Skeletal muscle tissue (tissue), 4 donors: ENCODE measurements around the gene POLR2C. TPM values are rescaled to one million over a fixed set of nuclear protein-coding genes. Genes with fewer than 3 reads are reported as not detected.
"Not testable (repeated sequence)": the region's sequence is repeated elsewhere in the genome, so short reads cannot be mapped to it uniquely, and the experiment has no call there.

Experiments used
- H3K27ac ChIP-seq: one replicate; pipeline ENCODE4 v1.7.0; 2013; ENCODE audit warnings: mild to moderate bottlenecking, low read depth, low read length, inconsistent platforms
- H3K27me3 ChIP-seq, 3 donors: one replicate each; pipeline ENCODE4 v1.7.0; 2013; ENCODE audit warnings: low read length in 3 of 3; ENCODE audit not compliant: control insufficient read depth in 3 of 3, insufficient read depth in 3 of 3
- H3K36me3 ChIP-seq, 3 donors: one replicate each; pipeline ENCODE4 v1.7.0; 2013; ENCODE audit warnings: low read length in 3 of 3; ENCODE audit not compliant: control insufficient read depth in 3 of 3, insufficient read depth in 3 of 3
- H3K4me1 ChIP-seq, 3 donors: one replicate each; pipeline ENCODE4 v1.7.0; 2013; ENCODE audit warnings: low read length in 3 of 3, mild to moderate bottlenecking in 3 of 3; ENCODE audit not compliant: control insufficient read depth in 3 of 3, insufficient read depth in 3 of 3
- H3K4me3 ChIP-seq, 3 donors: one replicate each; pipeline ENCODE4 v1.7.0; 2013; ENCODE audit warnings: low read length in 3 of 3
- H3K9ac ChIP-seq, 3 donors: one replicate each; pipeline ENCODE4 v1.7.0; 2013; ENCODE audit warnings: low read length in 3 of 3, mild to moderate bottlenecking in 3 of 3, moderate library complexity in 2 of 3, low read depth in 1 of 3
- H3K9me3 ChIP-seq, 3 donors: one replicate each; pipeline ENCODE4 v1.7.0; 2013; ENCODE audit warnings: low read length in 3 of 3; ENCODE audit not compliant: control insufficient read depth in 3 of 3
- total RNA-seq: library from RNA; depleted of rRNA; stranded (reverse); fragments of >200 nt; gene quantifications from one replicate; pipeline ENCODE4 v1.2.3, GENCODE V29; 2014
- donor health status: Osteomylitis.

The POLR2C gene
- total RNA-seq, 1 donor from 2014 or later, result 62.6 TPM

DNA sequence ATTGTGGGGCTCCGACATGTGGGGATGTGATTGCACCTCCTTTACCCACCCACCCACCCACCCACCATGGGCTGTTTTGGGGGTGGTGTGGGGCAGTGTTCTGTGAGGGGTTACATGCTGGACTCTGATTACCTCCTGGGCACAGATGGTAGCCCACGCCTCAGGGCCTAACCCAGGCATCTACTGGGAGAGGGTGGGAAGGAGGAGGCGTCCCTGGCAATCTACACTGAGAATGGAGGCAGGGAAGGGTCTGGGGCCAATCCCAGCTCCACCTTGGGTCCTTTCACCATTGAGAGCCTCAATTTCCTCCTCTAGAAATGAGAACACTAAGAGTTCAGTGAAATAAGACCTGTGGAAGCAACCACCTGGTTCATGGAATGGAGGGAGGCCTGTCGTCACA, 35.6 kb downstream of the POLR2C start:
- no peaks in the 10 kb centered on the region for H3K9me3 ChIP-seq
- H3K4me1 ChIP-seq, result no peaks in the 10 kb centered on the region
- no peaks in the 10 kb centered on the region for H3K36me3 ChIP-seq
- no peak overlapping the region for H3K9ac ChIP-seq
- H3K27me3 ChIP-seq, result peaks cover 0 to 8% (median 0%) of the 10 kb centered on the region in 3 donors
- H3K4me3 ChIP-seq, result no peak overlapping the region
- no peak overlapping the region for H3K27ac ChIP-seq

DNA sequence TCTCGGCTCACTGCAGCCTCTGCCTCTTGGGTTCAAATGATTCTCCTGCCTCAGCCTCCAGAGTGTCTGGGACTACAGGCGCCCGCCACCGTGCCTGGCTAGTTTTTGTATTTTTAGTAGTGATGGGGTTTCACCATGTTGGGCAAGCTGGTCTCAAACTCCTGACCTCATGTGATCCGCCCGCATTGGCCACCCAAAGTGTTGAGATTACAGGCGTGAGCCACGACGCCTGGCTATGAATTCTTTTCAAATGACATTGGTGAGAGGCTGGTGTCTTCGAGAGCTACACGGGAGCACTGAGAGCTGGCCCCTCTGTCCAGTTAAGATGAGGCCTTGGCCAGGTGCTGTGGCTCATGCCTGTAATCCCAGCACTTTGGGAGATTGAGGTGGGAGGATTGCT, 37.5 kb downstream of the POLR2C start:
- H3K9ac ChIP-seq, H3K36me3 ChIP-seq, H3K9me3 ChIP-seq, H3K4me1 ChIP-seq, H3K27ac ChIP-seq, H3K4me3 ChIP-seq: not testable (repeated sequence)
- H3K27me3 ChIP-seq, result peaks cover 0 to 14% (median 4%) of the 10 kb centered on the region in 3 donors

DNA sequence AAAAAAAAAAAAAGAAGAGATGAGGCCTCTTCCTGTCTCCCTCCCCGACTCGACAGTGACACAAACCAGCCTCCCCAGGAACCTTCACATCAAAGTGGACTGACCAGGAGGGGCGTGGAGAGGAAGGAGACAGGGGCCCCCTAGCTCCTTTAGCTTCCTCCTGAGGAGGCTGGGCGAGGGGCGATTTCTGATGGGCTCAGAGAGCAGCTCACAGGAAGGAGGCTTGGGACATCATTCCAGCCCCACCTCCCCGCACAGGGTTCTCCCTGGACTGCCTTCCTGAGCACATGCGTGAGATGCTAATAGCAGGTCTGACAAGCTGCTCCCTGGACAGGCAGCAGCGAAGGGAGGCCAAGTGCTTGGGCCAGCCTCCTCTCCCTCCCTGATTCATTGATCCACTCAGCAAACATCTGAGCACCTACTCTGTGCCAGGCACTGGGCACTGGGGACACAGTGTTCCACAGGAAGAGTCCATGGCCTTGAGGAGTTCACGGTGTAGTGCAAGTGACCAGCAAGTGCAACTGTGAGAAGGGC, 38.2 kb downstream of the POLR2C start:
- no peak overlapping the region for H3K27ac ChIP-seq
- no peak overlapping the region for H3K4me3 ChIP-seq

DNA sequence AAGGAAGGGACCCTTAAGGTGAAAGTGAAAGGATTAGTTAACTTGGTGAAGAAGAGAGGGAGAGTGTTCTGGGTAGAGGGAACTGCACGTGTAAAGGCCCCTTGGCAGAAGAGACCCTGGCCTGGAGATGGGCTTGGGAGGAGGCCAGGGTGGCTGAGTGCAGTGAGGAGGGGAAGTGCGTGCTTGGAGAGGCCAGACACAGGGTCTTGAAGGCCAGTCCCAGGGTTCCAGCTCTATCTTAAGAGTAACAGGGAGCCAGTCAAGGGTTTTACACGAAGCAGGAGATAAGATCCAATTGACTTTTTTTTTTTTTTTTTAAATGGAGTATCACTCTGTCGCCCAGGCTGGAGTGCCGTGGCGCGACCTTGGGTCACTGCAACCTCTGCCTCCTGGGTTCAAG, 39.0 kb downstream of the POLR2C start:
- no peak overlapping the region for H3K4me3 ChIP-seq
- no peak overlapping the region for H3K9ac ChIP-seq
- H3K27ac ChIP-seq, result no peak overlapping the region
- peaks cover 0 to 14% (median 4%) of the 10 kb centered on the region in 3 donors for H3K27me3 ChIP-seq
- no peaks in the 10 kb centered on the region for H3K9me3 ChIP-seq
- no peaks in the 10 kb centered on the region for H3K4me1 ChIP-seq
- H3K36me3 ChIP-seq, result no peaks in the 10 kb centered on the region

More for the DNA sequence above, 38.2 kb downstream of the POLR2C start:
- Histone ChIP-seq H3K36me3 (no peaks in the 10 kb centered on the region), H3K27me3 (peaks cover 0 to 14% (median 4%) of the 10 kb centered on the region in 3 donors), H3K9me3 (no peaks in the 10 kb centered on the region), H3K9ac (no peak overlapping the region), H3K4me1 (no peaks in the 10 kb centered on the region)

DNA sequence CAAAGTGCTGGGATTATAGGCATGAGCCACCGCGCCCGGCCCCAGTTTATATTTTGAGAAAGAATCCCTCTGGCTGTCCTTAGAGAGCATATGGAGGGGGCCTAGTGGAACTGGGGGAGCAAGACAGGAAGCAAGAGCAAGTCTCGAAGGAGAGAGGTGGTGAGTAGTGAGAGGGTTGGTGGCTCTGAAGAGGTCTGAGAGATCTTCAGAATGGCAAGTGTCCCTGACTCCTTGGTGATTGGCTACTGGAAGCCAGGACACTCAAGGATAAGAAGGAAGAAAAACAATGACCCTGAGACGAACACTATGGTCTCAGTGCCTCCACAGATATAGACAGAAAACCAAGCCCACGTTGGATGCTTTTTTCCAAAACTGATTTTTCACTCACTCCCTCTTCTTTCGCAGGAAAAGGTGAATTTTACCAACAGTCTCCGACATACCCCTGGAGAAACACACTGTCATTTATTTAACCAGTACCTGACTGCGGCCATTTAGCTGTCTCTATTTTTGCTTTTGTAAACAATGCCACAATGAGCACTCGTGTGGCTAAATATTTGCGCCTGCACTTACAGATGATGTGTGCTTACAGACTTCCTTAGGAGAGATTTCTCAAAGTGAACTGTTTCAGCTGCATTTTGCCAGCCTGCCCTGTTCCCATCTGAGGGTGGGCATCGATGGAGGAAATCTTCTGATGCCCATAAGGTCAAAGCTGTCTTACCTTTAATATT, 39.7 kb downstream of the POLR2C start:
- peaks cover 0 to 14% (median 4%) of the 10 kb centered on the region in 3 donors for H3K27me3 ChIP-seq

DNA sequence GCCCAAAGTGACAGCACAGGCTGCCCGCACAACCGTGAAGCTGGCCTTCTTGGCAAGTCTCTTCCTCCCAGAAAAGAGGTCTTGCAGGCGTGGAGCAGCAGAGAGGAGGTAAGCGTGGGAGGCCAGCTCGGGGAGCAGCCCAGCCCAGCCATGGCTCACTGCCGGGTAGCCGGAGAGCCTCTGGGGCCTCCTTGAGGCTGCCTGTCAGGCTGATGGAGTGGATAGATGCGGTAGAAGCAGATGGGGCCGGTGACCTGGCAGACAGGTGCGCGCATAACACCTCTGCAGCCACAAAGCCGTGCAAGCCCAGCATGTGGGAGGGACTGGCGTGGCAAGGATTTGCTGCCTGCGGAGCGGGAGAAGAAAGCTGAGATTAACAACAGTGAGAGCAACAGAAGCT, 40.9 kb downstream of the POLR2C start:
- Histone ChIP-seq H3K36me3 (no peaks in the 10 kb centered on the region), H3K9me3 (no peaks in the 10 kb centered on the region), H3K4me3 (no peak overlapping the region), H3K9ac (no peak overlapping the region), H3K27ac (no peak overlapping the region), H3K4me1 (no peaks in the 10 kb centered on the region), H3K27me3 (peaks cover 2 to 17% (median 4%) of the 10 kb centered on the region in 3 donors)

More for the DNA sequence above, 39.7 kb downstream of the POLR2C start:
- Histone ChIP-seq H3K9ac (no peak overlapping the region), H3K4me1 (no peaks in the 10 kb centered on the region), H3K27ac (no peak overlapping the region), H3K9me3 (no peaks in the 10 kb centered on the region), H3K36me3 (no peaks in the 10 kb centered on the region), H3K4me3 (no peak overlapping the region)

DNA sequence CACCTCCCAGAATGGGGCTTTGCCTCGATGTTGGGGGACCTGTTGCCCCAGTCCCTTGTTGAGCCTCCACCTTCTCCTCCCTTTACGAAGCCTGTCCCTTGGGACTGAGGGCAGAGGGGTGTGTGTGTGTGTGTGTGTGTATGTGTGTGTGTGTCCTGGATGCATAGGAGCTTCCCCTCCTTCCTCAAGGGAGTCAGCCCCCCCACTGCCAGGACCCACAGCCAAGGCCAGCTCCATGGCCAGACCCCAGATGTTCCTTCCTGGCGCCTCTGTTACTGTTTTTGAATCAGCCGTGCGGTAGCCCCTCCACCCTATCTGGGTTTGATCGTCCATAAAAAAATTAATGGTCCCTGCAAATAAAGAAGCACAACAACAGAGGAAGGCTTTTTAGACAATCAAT, 41.5 kb downstream of the POLR2C start:
- Histone ChIP-seq H3K27ac (no peak overlapping the region), H3K36me3 (no peaks in the 10 kb centered on the region), H3K4me3 (no peak overlapping the region), H3K27me3 (peaks cover 4 to 20% (median 5%) of the 10 kb centered on the region in 3 donors), H3K9ac (no peak overlapping the region), H3K9me3 (no peaks in the 10 kb centered on the region), H3K4me1 (no peaks in the 10 kb centered on the region)

DNA sequence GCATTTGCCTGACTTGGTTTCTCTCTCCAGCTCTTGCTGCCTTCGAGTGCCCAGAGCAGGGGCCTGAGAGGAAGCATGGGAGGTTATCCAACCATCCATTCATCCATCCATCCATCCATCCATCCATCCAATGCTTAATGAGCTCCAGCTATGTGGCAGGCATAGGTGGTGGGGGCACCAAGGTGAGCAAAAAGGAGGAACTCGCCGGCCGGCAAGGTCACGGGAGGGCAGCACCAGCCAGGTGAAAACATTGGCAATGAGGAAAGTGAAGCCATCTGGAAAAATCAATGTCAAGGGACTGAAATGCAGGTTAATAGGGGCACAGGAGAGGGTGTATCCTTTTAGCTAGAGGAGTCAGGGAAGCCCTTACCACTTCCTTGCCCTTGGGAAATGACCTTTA, 42.0 kb downstream of the POLR2C start:
- Histone ChIP-seq H3K27me3 (peaks cover 4 to 15% (median 5%) of the 10 kb centered on the region in 3 donors), H3K27ac (no peak overlapping the region), H3K9me3 (no peaks in the 10 kb centered on the region), H3K9ac (no peak overlapping the region), H3K4me3 (no peak overlapping the region), H3K36me3 (no peaks in the 10 kb centered on the region), H3K4me1 (no peaks in the 10 kb centered on the region)

DNA sequence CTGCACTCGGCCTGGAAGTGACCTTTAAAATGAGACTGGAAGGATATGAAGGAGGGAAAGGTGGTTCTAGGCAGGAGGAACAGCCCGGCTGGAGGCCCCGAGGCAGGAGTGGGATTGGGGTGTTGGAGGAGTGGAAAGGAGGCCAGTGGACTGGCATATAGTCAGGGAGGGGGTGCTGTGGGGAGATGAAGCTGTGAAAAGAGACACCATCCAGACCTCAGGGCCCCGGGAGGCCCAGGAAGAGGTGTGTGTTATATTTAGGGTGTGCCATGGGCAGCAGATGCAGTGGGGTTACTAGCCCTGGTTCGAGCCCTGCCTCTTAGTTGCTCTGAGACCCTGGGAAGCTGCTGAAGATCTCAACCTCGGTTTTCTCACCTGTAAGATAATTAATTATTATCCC, 42.7 kb downstream of the POLR2C start:
- Histone ChIP-seq H3K4me1 (no peaks in the 10 kb centered on the region), H3K36me3 (no peaks in the 10 kb centered on the region), H3K27ac (no peak overlapping the region), H3K9ac (no peak overlapping the region), H3K9me3 (no peaks in the 10 kb centered on the region), H3K4me3 (no peak overlapping the region), H3K27me3 (peaks cover 4 to 15% (median 5%) of the 10 kb centered on the region in 3 donors)

DNA sequence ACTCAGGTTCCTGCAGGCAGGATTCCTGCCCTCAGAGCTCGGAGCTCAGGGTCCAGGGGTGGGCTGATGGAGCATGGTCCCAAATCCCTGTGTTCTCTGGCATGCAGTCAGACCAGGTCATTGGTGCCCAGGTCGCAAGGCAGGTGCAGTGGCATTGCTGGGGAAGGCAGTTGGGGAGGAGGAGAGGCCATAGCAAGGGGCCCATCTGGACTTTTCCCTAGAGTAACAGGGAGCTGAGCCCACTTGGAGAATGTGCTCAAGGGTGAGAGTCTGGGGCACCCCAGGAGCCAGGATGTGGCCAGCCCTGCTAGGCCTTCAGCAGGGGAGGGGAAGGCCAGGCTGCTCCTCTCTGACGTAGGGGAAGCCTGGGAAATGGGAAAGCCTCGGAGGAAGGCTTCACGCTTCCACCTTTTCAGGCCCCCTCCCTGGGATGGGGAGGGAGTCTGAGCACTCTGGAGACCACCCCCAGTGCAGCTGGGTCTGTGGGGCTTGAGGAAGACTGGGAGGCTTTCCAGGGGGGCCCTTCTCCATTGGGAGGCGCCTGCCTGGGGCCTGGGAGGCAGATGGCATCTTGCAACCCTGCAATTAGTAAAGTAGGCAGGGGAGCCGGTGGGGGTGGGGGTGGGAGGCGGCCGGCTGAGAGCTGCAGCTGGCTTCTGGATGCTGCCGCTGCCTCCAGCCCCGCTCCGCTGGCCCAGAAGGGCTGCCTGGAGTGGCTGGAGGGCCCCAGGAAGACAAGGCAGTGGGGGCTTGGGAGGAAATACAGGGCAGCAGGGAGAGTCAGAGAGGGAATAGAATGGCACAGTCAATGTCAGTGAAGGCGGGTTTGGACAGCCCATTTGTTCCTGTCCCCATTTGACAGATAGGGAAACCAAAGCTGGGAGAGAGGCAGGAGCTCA, 44.9 kb downstream of the POLR2C start:
- Histone ChIP-seq H3K27ac (no peak overlapping the region), H3K36me3 (no peaks in the 10 kb centered on the region), H3K27me3 (peaks cover 4 to 15% (median 5%) of the 10 kb centered on the region in 3 donors), H3K9ac (no peak overlapping the region), H3K4me3 (no peak overlapping the region), H3K9me3 (no peaks in the 10 kb centered on the region), H3K4me1 (no peaks in the 10 kb centered on the region)
